H9 (cell line): ENCODE data around the gene ARFGAP2. TPM values are rescaled to one million over a fixed set of nuclear protein-coding genes. Genes with fewer than 3 reads are reported as not detected.

Experiments
- DNase-seq: peaks from one replicate; pipeline ENCODE4 v3.0.0-alpha.2; 2017
- H2AFZ ChIP-seq: one replicate; pipeline ENCODE4 v1.6.1; 2013; ENCODE audit warnings: mild to moderate bottlenecking, low read length, control low read depth, moderate library complexity
- H2AK5ac ChIP-seq: 2 replicates; pipeline ENCODE4 v1.6.1; 2013; ENCODE audit warnings: low read length, control low read depth, mixed read lengths; ENCODE audit not compliant: insufficient read length
- H2BK120ac ChIP-seq: one replicate; pipeline ENCODE4 v1.6.1; 2013; ENCODE audit warnings: low read depth, mild to moderate bottlenecking, low read length, control low read depth, inconsistent platforms; ENCODE audit not compliant: poor library complexity, severe bottlenecking
- H2BK12ac ChIP-seq: 2 replicates; pipeline ENCODE4 v1.6.1; 2013; ENCODE audit warnings: low read length, control low read depth, mixed read lengths, low read depth; ENCODE audit not compliant: insufficient read length
- H2BK15ac ChIP-seq: 2 replicates; pipeline ENCODE4 v1.6.1; 2013; ENCODE audit warnings: low read depth, low read length, control low read depth
- H2BK20ac ChIP-seq: one replicate; pipeline ENCODE4 v1.6.1; 2013; ENCODE audit warnings: low read depth, mild to moderate bottlenecking, low read length, control low read depth, inconsistent platforms; ENCODE audit not compliant: poor library complexity, severe bottlenecking
- H2BK5ac ChIP-seq: 2 replicates; pipeline ENCODE4 v1.6.1; 2013; ENCODE audit warnings: low read length, control low read depth, mixed read lengths; ENCODE audit not compliant: insufficient read length
- H3K14ac ChIP-seq: 2 replicates; pipeline ENCODE4 v1.6.1; 2013; ENCODE audit warnings: low read length, control low read depth; ENCODE audit not compliant: insufficient read depth
- H3K18ac ChIP-seq: 2 replicates; pipeline ENCODE4 v1.6.1; 2013; ENCODE audit warnings: low read depth, mild to moderate bottlenecking, mixed read lengths, low read length, control low read depth; ENCODE audit not compliant: insufficient read length
- H3K23ac ChIP-seq: 2 replicates; pipeline ENCODE4 v1.6.1; 2013; ENCODE audit warnings: low read length, control low read depth, mixed read lengths, low read depth; ENCODE audit not compliant: insufficient read length
- H3K23me2 ChIP-seq: 2 replicates; pipeline ENCODE4 v1.6.1; 2013; ENCODE audit warnings: low read depth, mild to moderate bottlenecking, mixed read lengths, low read length, control low read depth; ENCODE audit not compliant: insufficient read length, poor library complexity, severe bottlenecking
- H3K27ac ChIP-seq: 2 replicates; pipeline ENCODE4 v1.5.1; 2013; ENCODE audit warnings: low read length, control low read depth, mixed read lengths, low read depth; ENCODE audit not compliant: insufficient read length
- H3K27me3 ChIP-seq: 2 replicates; pipeline ENCODE4 v1.6.1; 2013; ENCODE audit warnings: low read length, control low read depth, inconsistent platforms; ENCODE audit not compliant: insufficient read depth
- H3K4ac ChIP-seq: 2 replicates; pipeline ENCODE4 v1.6.1; 2013; ENCODE audit warnings: low read depth, mild to moderate bottlenecking, control low read depth, inconsistent platforms, low read length, moderate library complexity
- H3K4me1 ChIP-seq: 2 replicates; pipeline ENCODE4 v1.6.1; 2013; ENCODE audit warnings: low read length, control low read depth, inconsistent platforms; ENCODE audit not compliant: insufficient read depth
- H3K4me2 ChIP-seq: 2 replicates; pipeline ENCODE4 v1.6.1; 2013; ENCODE audit warnings: low read length, control low read depth, mixed read lengths; ENCODE audit not compliant: insufficient read length, insufficient read depth
- H3K56ac ChIP-seq: 2 replicates; pipeline ENCODE4 v1.6.1; 2013; ENCODE audit warnings: low read depth, mild to moderate bottlenecking, mixed read lengths, low read length, control low read depth; ENCODE audit not compliant: insufficient read length
- H3K79me1 ChIP-seq: 2 replicates; pipeline ENCODE4 v1.6.1; 2013; ENCODE audit warnings: low read depth, mild to moderate bottlenecking, moderate library complexity, low read length, control low read depth, inconsistent platforms; ENCODE audit not compliant: insufficient read depth, poor library complexity, severe bottlenecking
- H3K79me2 ChIP-seq: 2 replicates; pipeline ENCODE4 v1.6.1; 2013; ENCODE audit warnings: low read length, control low read depth, inconsistent platforms; ENCODE audit not compliant: insufficient read depth
- H3K9ac ChIP-seq: 2 replicates; pipeline ENCODE4 v1.6.1; 2013; ENCODE audit warnings: low read length, control low read depth, mixed read lengths; ENCODE audit not compliant: insufficient read length; ENCODE audit errors: extremely low read depth
- H3K9me3 ChIP-seq: one replicate; pipeline ENCODE4 v1.6.1; 2013; ENCODE audit warnings: low read depth, low read length, inconsistent platforms; ENCODE audit not compliant: control insufficient read depth
- H3T11ph ChIP-seq: one replicate; pipeline ENCODE4 v1.6.1; 2013; ENCODE audit warnings: mild to moderate bottlenecking, low read length, control low read depth, inconsistent platforms
- H4K20me1 ChIP-seq: one replicate; pipeline ENCODE4 v1.6.1; 2013; ENCODE audit not compliant: control insufficient read depth, insufficient read length, insufficient read depth
- H4K5ac ChIP-seq: 2 replicates; pipeline ENCODE4 v1.6.1; 2013; ENCODE audit warnings: low read depth, mild to moderate bottlenecking, mixed read lengths, low read length, control low read depth; ENCODE audit not compliant: insufficient read length
- H4K8ac ChIP-seq: replicated peaks from 2 replicates; pipeline ENCODE4 v1.6.1; 2013; ENCODE audit warnings: low read length, control low read depth, mixed read lengths, low read depth; ENCODE audit not compliant: insufficient read length
- H4K91ac ChIP-seq: 2 replicates; pipeline ENCODE4 v1.6.1; 2013; ENCODE audit warnings: low read depth, mild to moderate bottlenecking, moderate library complexity, mixed read lengths, low read length, control low read depth; ENCODE audit not compliant: insufficient read length
- H3K27ac Mint-ChIP-seq, 3 experiments: 2 replicates in 2 of 3; 3 replicates in 1 of 3; pipeline ENCODE4 v1.8.0; 2020 to 2021; ENCODE audit warnings: mixed read lengths in 3 of 3, mild to moderate bottlenecking in 1 of 3, moderate library complexity in 1 of 3
- H3K27me3 Mint-ChIP-seq: 2 replicates; pipeline ENCODE4 v1.8.0; 2021; ENCODE audit warnings: low read depth, mild to moderate bottlenecking, moderate library complexity, mixed read lengths
- H3K36me3 Mint-ChIP-seq, 3 experiments: 2 replicates in 2 of 3; 3 replicates in 1 of 3; pipeline ENCODE4 v1.8.0; 2020 to 2021; ENCODE audit warnings: low read depth in 3 of 3, mixed read lengths in 3 of 3; ENCODE audit not compliant: insufficient read depth in 1 of 3
- H3K4me1 Mint-ChIP-seq, 2 experiments: 2 replicates each; pipeline ENCODE4 v1.8.0; 2020; ENCODE audit warnings: mixed read lengths in 2 of 2
- H3K4me3 Mint-ChIP-seq, 2 experiments: 2 replicates in 1 of 2; 3 replicates in 1 of 2; pipeline ENCODE4 v1.8.0; 2020 to 2021; ENCODE audit warnings: mild to moderate bottlenecking in 2 of 2, mixed read lengths in 2 of 2, moderate library complexity in 1 of 2
- H3K9me3 Mint-ChIP-seq, 2 experiments: 2 replicates in 1 of 2; 3 replicates in 1 of 2; pipeline ENCODE4 v1.8.0; 2020; ENCODE audit warnings: mild to moderate bottlenecking in 2 of 2, mixed read lengths in 2 of 2, moderate library complexity in 1 of 2
- CTCF ChIP-seq: fragments of 200-600 bp; sonication (generic); conservative IDR thresholded peaks from 3 replicates; pipeline ENCODE4 v1.8.0; 2021; ENCODE audit warnings: antibody characterized with exemption, mild to moderate bottlenecking
- WGBS: extraction: QIAGEN DNeasy Blood & Tissue Kit; methylation state at CpG from one replicate; pipeline ENCODE4 v1.1.7; 2013; ENCODE audit warnings: missing lambda C conversion rate, low lambda C conversion rate, mixed read lengths; ENCODE audit not compliant: insufficient read length; ENCODE audit errors: extremely low coverage; 5-methylcytosine and 5-hydroxymethylcytosine counted together
- total RNA-seq: library from RNA; stranded (reverse); gene quantifications from 2 replicates; pipeline ENCODE4 v1.2.1, GENCODE V29; 2021

Gene ARFGAP2
- total RNA-seq, 1 experiment from 2014 or later, result 72.3 TPM

DNA sequence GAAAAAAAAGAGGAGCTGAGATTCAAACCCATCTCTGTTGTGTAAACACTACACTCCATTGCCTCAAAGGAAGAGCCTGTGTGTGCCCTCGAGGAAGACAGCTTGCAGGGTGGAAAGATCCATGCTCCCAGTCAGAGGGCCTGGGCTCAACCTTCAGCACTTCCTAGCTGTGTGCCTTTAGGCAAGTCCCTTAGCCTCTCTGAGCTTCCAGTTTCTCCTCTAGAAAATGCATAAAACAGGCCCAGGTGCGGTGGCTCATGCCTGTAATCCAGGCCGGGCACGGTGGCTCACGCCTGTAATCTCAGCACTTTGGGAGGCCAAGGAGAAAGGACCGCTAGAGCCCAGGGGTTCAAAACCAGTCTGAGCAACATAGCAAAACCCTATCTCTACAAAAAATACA is 4.6 kb upstream of the ARFGAP2 start:
- Histone ChIP-seq H3T11ph (no peak overlapping the region), H4K8ac (no peak overlapping the region), H2BK5ac (no peak overlapping the region), H3K27ac (no peak overlapping the region), H2BK12ac (no peak overlapping the region), H2BK15ac (no peak overlapping the region), H2BK20ac (no peak overlapping the region), H3K4ac (no peak overlapping the region), H3K18ac (no peak overlapping the region), H3K23me2 (peaks cover under 1% of the 10 kb centered on the region), H4K91ac (no peak overlapping the region), H3K79me2 (peaks cover 2% of the 10 kb centered on the region; the same call in 1 of the 2 replicates), H3K14ac (no peak overlapping the region), H2AK5ac (no peak overlapping the region), H3K56ac (no peak overlapping the region), H3K4me1 (no peaks in the 10 kb centered on the region), H3K9ac (no peak overlapping the region), H3K4me2 (no peak overlapping the region), H3K9me3 (no peaks in the 10 kb centered on the region), H3K79me1 (no peaks in the 10 kb centered on the region), H4K20me1 (no peaks in the 10 kb centered on the region), H3K27me3 (no peaks in the 10 kb centered on the region), H2BK120ac (no peak overlapping the region), H2AFZ (no peak overlapping the region), H3K23ac (no peak overlapping the region), H4K5ac (no peak overlapping the region)
- H3K9me3 Mint-ChIP-seq, result no peaks in the 10 kb centered on the region
- H3K4me1 Mint-ChIP-seq, result peaks cover 20% of the 10 kb centered on the region in 2 experiments
- TF ChIP-seq CTCF, result no peak
- peaks cover 2 to 17% (median 15%) of the 10 kb centered on the region in 3 experiments; a peak in 5 of 7 replicates for H3K36me3 Mint-ChIP-seq
- WGBS, result no CpG with 5 or more reads among the region's 6 CpGs
- no peak overlapping the region for H3K4me3 Mint-ChIP-seq
- no peak overlapping the region for H3K27ac Mint-ChIP-seq
- no peaks in the 10 kb centered on the region for H3K27me3 Mint-ChIP-seq
- no peak for DNase-seq
